GM19328 (cell line): Measurements from ENCODE around the gene FANCC.
A peak's percentile ranks its signal among the peaks of the same experiment; 100 is the strongest.
"Not testable (repeated sequence)": the region's sequence is repeated elsewhere in the genome, so short reads cannot be mapped to it uniquely, and the experiment has no call there.

Source experiments
- ATAC-seq: cut with Tn5 transposase; IDR thresholded peaks from one replicate; pipeline ENCODE4 v1.9.1; 2021; ENCODE audit warnings: mild to moderate bottlenecking, moderate library complexity; ENCODE audit not compliant: unreplicated experiment

FANCC gene

GRCh38 chr9:95330720-95331404, 13.4 kb upstream of the FANCC start:
- no peak for ATAC-seq

- not testable (repeated sequence) for ATAC-seq
Observed at GRCh38 chr9:95329061-95329460, 11.6 kb upstream of the FANCC start.

- ATAC-seq = no peak
Observed at GRCh38 chr9:95327239-95327865, 9.8 kb upstream of the FANCC start.

- ATAC-seq = no peak
Observed at GRCh38 chr9:95325221-95325620, 7.7 kb upstream of the FANCC start.

DNA sequence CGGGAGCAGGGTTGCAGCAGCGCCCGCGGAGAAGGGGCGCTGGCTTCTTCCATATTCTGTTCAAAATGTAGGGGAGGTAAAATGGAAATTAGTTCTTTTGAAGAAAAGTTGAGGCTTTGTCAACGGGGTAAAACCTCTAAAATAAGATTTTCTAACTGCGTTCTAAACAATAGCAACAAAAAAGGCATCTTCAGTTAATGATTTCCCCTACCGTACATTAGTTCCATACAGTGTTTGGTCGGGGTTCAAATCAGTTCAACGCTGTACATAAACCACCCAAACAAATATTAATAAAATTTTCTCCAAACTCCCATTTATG, 343 bp upstream of the FANCC start:
- no peak for ATAC-seq

DNA sequence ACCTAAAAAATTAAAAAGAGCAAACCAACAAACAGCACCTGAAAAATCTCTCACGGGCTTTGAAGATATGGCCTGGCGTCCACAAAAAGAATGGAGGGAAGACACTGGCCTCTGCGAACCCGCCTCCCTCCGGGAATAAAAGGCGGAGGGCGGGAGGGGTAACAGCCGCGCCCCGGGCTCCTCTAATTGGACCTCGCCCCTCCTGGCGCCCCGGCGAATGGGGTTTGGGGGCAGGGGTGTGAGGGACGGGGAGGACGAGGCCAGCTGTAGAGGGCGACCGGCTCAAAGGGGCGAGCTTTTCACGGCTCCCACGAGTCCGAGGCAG, 753 bp downstream of the FANCC start:
- ATAC-seq = peak; percentile 43

DNA sequence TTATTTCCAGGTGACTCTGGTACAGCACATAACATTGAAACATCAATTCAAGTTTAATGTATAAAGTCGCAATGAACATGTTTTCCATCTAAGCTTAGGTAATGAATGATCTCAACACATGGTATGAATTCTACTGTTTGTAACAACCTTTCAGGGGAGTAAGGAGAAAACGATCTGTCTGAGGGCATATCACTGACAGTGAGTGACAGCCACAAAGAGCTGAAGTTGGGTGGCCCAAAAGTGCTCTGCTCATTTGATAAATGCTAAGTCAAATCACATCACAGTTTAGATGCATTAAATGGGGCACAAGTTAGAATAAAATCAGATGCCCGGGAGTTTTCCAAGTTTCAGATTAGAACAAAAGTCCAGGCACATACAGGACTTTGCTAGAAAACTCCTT, 1.2 kb downstream of the FANCC start:
- no peak for ATAC-seq

GRCh38 chr9:95315108-95315746, 2.3 kb downstream of the FANCC start:
- no peak for ATAC-seq

DNA sequence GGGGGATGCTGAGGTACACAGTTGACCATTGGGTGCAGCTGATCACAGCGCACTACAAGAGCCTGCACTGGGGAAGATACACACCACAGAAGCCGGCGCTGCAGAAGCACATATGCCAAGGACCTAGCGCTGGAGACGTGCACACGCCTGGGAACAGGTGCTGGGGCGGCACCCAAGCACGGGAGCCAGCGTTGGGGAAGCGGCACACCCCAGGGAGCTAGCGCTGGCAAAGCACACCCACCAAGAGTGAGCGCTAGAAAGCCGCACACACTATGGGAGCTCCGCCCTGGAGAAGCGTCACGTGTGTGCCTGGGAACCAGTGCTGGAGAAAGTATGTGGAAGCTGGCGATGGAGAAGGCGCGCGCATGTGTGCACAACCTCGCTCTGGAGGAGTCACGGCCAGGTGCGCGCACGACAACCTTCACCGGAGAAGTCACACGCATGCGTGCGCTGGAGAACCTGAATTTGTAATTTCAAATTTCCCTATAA, 4.5 kb downstream of the FANCC start:
- ATAC-seq = no peak

DNA sequence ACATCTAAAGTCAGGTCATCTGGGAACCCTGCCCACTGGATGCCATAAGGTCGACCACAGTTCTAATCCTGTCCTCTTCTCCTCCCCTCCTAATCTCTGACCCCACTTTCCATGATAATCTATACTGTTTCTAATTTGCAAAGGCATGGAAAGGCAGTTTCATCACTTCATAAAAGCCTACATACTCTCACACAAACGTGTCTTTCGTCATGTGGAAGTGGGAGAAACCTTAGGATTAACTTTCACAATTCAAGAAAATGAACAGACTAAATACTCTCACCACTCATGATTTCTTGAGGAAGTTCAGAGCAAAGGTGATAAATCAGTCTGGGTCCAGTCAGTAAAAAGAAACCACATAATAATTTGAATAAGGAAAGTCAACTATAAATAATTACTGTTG, 5.5 kb downstream of the FANCC start:
- ATAC-seq = no peak

DNA sequence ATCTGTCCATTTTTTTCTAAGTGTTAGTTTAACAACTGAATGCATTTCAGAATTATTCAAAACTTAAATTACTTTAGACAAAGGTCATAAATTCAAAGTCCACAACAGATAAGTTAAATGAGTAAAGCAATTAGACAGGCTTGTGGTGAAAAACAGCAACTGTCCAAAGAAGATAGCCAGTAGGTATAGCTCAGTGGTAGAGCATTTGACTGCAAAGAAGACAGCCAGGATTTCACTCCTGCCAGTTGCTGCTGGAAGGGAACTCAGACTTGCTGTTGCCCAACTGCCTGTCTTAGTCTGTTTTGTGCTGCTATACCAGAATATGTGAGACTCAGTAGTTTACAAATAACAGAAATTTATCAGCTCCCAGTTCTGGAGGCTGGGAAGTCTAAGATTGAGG, 10.0 kb downstream of the FANCC start:
- ATAC-seq = no peak

DNA sequence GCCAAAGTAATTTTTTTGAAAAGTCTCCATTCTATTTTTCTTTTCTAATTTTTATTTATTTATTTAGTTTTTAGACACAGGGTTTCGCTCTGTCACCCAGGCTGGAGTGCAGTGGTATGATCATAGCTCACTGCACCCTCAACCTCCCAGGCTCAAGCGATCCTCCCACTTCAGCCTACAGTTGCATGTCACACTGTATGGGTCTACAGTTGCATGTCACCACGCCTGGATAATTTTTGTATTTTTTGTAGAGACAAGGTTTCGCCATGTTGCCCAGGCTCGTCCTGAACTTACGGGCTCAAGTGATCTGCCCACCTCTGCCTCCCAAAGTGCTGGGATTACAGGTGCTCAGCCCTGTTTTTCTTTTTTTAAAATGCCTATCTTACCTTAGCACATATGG, 10.7 kb downstream of the FANCC start:
- no peak for ATAC-seq

- ATAC-seq = no peak
Observed at GRCh38 chr9:95305770-95306492, 11.6 kb downstream of the FANCC start.

DNA sequence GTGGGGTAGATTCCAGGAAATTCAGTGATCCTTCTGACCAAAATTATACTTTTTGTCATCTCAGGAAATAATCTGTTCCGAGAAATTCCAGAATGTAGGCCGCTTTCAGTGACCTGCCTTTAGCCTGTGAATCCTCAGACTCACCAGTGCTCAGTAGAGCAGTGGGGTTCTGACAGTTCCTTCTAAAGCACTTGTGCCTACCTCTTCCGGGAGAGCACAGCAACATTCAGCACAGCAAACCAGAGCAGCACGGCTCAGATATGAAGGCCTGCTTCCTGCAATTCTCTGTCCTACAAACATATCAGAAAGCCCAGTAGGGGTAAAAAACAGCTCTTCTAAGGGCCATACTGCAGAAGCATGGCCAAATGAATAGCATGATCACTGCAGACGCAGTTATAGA, 15.0 kb downstream of the FANCC start:
- no peak for ATAC-seq

DNA sequence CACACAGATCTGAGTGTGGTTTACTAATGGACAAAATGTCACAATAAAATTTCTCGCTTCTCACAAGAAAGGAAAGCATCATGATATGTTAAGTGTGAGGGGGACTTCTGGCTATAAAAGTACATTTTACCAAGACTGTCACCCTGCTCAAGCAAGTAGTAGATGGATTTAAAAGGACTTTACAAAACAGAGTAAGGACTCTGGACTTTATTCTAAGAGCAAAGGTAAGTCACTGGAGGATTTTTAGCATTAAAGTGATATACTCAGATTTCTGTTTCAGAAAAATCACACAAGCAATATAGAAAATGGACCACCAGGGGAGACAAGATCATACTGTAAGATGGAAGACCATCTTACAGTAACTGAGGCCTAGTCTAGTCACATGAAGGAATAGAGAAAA, 19.7 kb downstream of the FANCC start:
- no peak for ATAC-seq

DNA sequence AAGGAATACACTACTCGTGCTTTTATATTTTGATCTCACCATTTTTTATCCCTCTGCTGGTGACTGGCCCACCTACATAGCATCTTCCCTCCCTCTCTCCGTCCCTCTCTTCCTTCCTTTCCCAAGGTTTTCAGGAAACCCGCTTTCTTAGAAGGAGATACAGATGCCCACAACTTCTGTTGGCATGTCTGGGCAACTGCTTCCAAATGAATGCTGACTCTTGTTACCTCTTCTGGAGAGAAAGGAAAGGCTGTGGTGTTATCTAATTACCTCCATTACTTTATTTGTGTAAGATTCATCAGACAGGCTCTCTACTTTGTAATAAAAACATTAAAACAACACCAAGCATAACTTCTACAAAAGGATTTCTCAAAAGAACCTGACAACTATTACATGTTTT, 20.2 kb downstream of the FANCC start:
- no peak for ATAC-seq

DNA sequence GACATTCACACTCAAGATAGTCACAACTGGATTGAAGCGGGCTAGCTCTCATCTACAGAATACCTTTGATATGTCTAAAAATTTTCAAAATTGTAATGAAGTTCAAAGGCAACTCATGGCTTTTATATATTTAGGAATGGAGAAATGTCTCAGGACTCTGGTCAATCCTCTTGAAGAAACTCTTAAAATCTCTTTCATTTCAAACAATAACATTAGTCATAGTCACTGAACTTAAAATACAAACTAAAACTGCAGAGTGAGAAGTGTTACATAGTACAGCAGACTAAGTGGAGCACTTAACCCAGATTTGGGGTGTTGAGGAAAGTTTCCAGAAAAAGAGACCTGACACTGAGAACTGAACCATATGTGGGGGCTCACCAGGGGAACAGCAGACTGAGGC, 20.7 kb downstream of the FANCC start:
- no peak for ATAC-seq

DNA sequence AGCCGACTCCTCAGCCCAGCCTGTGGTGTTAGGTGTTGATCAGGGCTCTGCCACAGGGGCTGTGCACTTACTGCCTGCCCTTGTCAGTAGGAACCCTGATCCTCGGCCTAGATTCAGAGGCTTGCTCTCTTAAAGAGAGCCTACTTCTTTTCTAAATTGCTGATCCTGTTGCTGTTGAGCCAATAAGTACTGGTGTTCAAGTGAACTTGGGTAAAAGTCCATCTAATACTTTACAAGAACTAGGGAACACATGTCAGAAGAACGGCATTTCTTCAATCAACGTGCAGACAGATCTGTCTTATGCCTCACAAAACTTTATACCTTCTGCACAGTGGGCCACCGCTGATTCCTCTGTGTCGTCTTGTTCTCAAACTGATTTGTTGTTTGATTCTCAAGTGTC, 24.2 kb downstream of the FANCC start:
- ATAC-seq = not testable (repeated sequence)

- ATAC-seq = no peak
Observed at GRCh38 chr9:95292226-95292625, 25.3 kb downstream of the FANCC start.

DNA sequence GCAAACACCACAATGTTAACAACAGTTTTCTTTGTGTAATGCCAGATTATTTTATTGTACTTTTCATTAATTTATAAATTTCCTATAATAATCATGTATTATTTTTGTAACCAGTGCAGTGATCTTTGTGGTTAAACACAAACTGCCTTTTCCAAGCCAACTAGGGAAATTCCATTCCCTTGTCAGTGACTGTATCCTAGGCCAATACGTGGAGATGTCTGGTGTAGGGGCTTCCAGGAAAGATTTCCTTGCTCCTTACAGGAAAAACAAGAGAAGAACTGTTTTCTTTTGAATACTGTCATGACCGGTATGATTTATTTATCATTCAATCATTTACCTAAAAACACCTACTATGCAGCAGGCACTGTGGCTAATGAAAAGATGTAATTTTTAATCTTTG, 31.4 kb downstream of the FANCC start:
- ATAC-seq = no peak

DNA sequence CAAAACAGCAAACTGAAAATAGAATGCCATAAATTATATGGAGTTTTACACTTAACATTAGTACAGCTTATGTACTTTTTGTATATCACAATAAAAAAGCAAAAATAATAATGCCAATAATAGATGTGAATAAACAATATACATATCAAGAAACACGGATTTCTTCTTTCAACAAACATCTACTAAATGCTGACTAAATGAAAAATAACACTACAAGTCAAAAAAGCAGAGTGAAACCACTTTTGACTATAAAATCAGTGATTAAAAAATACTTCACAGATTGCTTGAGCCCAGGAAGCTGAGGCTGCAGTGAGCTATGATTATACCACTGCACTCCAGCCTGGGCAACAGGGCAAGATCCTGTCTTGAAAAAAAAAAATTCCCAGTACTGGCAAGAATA, 32.2 kb downstream of the FANCC start:
- no peak for ATAC-seq
